Measurements from ENCODE around the gene PODXL2. TPM values are rescaled to one million over a fixed set of nuclear protein-coding genes. Genes with fewer than 3 reads are reported as not detected.
A peak's percentile ranks its signal among the peaks of the same experiment; 100 is the strongest.

Gene PODXL2
- polyA plus RNA-seq, 1 experiment: 3.4 TPM

GRCh38 chr3:127693336-127693843, 64.4 kb downstream of the PODXL2 start:
- Histone ChIP-seq H3K36me3 (ENCODE audit: control insufficient read depth, insufficient read depth, low read length) (peaks cover 14% of the 10 kb centered on the region), H3K27me3 (ENCODE audit: control insufficient read depth, insufficient read depth, low read length) (no peaks in the 10 kb centered on the region), H3K4me3 (ENCODE audit: low read depth, low read length) (no peak overlapping the region)
- TF ChIP-seq, protein P1, sequence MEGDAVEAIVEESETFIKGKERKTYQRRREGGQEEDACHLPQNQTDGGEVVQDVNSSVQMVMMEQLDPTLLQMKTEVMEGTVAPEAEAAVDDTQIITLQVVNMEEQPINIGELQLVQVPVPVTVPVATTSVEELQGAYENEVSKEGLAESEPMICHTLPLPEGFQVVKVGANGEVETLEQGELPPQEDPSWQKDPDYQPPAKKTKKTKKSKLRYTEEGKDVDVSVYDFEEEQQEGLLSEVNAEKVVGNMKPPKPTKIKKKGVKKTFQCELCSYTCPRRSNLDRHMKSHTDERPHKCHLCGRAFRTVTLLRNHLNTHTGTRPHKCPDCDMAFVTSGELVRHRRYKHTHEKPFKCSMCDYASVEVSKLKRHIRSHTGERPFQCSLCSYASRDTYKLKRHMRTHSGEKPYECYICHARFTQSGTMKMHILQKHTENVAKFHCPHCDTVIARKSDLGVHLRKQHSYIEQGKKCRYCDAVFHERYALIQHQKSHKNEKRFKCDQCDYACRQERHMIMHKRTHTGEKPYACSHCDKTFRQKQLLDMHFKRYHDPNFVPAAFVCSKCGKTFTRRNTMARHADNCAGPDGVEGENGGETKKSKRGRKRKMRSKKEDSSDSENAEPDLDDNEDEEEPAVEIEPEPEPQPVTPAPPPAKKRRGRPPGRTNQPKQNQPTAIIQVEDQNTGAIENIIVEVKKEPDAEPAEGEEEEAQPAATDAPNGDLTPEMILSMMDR (IDR thresholded peaks at IDR 0.05; ENCODE audit: insufficient read depth, low read depth, low read length): no peak
- no peak for DNase-seq (ENCODE audit: low read depth)
- POLR2A ChIA-PET: no interaction called here
- CTCF ChIA-PET: no interaction called here

DNA sequence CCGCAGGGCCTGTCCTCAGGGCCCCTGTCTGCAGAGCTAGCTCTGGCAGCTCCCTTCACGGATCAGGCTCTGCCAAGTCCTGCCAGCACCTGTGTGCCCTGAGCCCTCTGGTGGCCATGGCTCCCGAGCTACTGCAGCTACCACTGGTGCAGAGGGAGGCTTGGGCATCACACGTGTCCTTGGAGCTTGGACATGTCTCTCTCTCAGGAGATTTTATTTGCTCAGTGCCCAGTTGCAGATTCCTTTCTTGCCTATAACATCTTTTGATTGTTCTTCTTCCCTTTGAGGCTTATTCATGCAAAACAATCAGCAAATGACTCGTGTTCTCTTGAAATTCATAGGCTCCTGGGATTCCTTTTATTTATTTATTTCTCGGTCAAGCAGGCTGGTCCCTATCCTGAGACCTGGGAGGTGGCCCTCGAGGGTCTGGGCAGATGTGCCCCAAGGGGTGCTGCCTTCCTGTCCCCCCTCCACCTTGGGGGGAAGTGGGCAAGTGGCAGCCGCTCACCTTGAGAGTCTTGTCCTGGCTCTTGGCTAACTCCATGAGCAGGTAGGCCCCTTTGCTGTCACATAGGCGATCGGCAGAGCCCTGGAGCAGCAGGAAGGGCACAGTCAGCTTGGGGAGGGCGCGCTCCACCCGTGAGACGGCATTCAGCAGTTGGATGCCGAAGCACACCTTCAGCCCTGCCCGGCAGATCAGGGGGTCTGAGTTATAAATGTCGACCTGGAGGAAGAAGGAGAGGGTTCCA, 65.7 kb downstream of the PODXL2 start:
- Histone ChIP-seq H3K4me3 (ENCODE audit: low read depth, low read length) (no peak overlapping the region), H3K36me3 (ENCODE audit: control insufficient read depth, insufficient read depth, low read length) (peaks cover 14% of the 10 kb centered on the region), H3K27me3 (ENCODE audit: control insufficient read depth, insufficient read depth, low read length) (no peaks in the 10 kb centered on the region)
- no peak for DNase-seq (ENCODE audit: low read depth)
- ChIA-PET POLR2A (no interaction called here), CTCF (interaction anchor here (0.6 to 5.6 kb wide), 10 partner anchors 11 to 270 kb away, joined by 3 to 42 read pairs (median 6); partner anchors contain the start of gene MGLL)
- TF ChIP-seq, protein P1 (IDR thresholded peaks at IDR 0.05; ENCODE audit: insufficient read depth, low read depth, low read length): peak; percentile 19; the same call in 1 of the 2 replicates

GRCh38 chr3:127697551-127698240, 68.7 kb downstream of the PODXL2 start:
- ChIA-PET POLR2A (interaction anchor here (0.5 to 0.6 kb wide), 3 partner anchors 20 to 110 kb away, joined by 3 to 14 read pairs (median 3); no protein-coding TSS in a partner anchor), CTCF (interaction anchor here (0.7 to 5.6 kb wide), 16 partner anchors 9 to 363 kb away, joined by 3 to 42 read pairs (median 4); partner anchors contain the start of genes ABTB1 and MGLL)
- peaks cover 9% of the 10 kb centered on the region for H3K36me3 ChIP-seq (ENCODE audit: control insufficient read depth, insufficient read depth, low read length)
- H3K4me3 ChIP-seq (ENCODE audit: low read depth, low read length): no peak overlapping the region
- no peaks in the 10 kb centered on the region for H3K27me3 ChIP-seq (ENCODE audit: control insufficient read depth, insufficient read depth, low read length)
- TF ChIP-seq, protein P1 (IDR thresholded peaks at IDR 0.05; ENCODE audit: insufficient read depth, low read depth, low read length): no peak
- DNase-seq (ENCODE audit: low read depth): peak; percentile 64

DNA sequence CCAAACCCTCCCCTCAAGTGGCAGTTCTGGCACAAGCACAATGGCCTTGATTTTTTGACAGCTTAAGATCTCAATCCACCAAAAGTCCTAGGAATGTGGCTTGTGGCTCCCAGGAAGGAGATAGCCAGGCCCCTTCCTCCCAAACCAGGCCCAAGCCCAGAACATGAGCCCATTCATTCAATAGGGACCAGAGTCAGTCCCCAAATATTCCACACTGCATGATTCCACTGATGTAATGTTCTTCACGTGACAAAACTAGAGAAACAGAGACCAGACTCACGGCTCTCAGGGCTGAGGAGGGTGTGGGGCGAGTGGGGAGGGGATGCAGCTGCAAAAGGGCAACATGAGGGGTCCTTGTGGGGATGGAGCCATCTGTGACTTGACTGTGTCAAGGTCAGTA, 69.3 kb downstream of the PODXL2 start:
- no peak for DNase-seq (ENCODE audit: low read depth)
- H3K27me3 ChIP-seq (ENCODE audit: control insufficient read depth, insufficient read depth, low read length): no peaks in the 10 kb centered on the region
- TF ChIP-seq, protein P1 (IDR thresholded peaks at IDR 0.05; ENCODE audit: insufficient read depth, low read depth, low read length): no peak
- ChIA-PET CTCF (interaction anchor here (2.0 to 5.6 kb wide), 2 partner anchors 38 to 123 kb away, joined by 7 to 42 read pairs; partner anchors contain the start of gene MGLL), POLR2A (no interaction called here)
- H3K36me3 ChIP-seq (ENCODE audit: control insufficient read depth, insufficient read depth, low read length): peaks cover 5% of the 10 kb centered on the region
- H3K4me3 ChIP-seq (ENCODE audit: low read depth, low read length): no peak overlapping the region
